ENCODE results near the gene MAGED2. TPM values are rescaled to one million over a fixed set of nuclear protein-coding genes. Genes with fewer than 3 reads are reported as not detected.

MAGED2 gene
- total and polyA plus RNA-seq, 2 experiments from 2014 or later: 253 to 274 TPM

- H3K4me2 ChIP-seq (ENCODE audit: unreplicated experiment): no peak overlapping the region
- no peaks in the 10 kb centered on the region for H3K4me1 ChIP-seq (ENCODE audit: insufficient read depth)
- no peak for DNase-seq
- TF ChIP-seq EZH2phosphoT487 (IDR thresholded peaks at IDR 0.05; ENCODE audit: insufficient read depth, low read depth) (no peak), EZH2 (IDR thresholded peaks at IDR 0.05; ENCODE audit: insufficient read depth, poor library complexity, severe bottlenecking) (no peak)
- H2AFZ ChIP-seq: no peak overlapping the region
- in situ Hi-C loops (cut with MboI): no loop called here
- no peaks in the 10 kb centered on the region for H3K79me2 ChIP-seq (ENCODE audit: insufficient read depth)
- H3K36me3 ChIP-seq (ENCODE audit: low read depth): no peaks in the 10 kb centered on the region
- no peaks in the 10 kb centered on the region for H3K27me3 ChIP-seq (replicated peaks; ENCODE audit: insufficient read depth)
- no peaks in the 10 kb centered on the region for H3K9me3 ChIP-seq (ENCODE audit: low read depth)
- WGBS, 2 experiments (ENCODE audit: low coverage in 1 of 2, low lambda C conversion rate in 2 of 2, missing lambda C conversion rate in 2 of 2): 73 to 75% methylated on average over 7 of the region's 7 CpGs
- no peak overlapping the region for H3K4me3 ChIP-seq
- H3F3A ChIP-seq (ENCODE audit: insufficient read depth): peaks cover 5% of the 10 kb centered on the region; the same call in 1 of the 2 replicates
- H3K9ac ChIP-seq: no peak overlapping the region
- no peaks in the 10 kb centered on the region for H3K9me2 ChIP-seq (ENCODE audit: insufficient read depth)
- H4K20me1 ChIP-seq (ENCODE audit: insufficient read depth): no peaks in the 10 kb centered on the region
- no peak overlapping the region for H3K27ac ChIP-seq
Measured at GRCh38 chrX:54820737-54821136, 13.2 kb downstream of the MAGED2 start.

- Histone ChIP-seq H4K20me1 (ENCODE audit: insufficient read depth) (no peaks in the 10 kb centered on the region), H3K4me1 (ENCODE audit: insufficient read depth) (no peaks in the 10 kb centered on the region), H3K27ac (no peak overlapping the region), H3K4me3 (no peak overlapping the region), H3K79me2 (ENCODE audit: insufficient read depth) (no peaks in the 10 kb centered on the region), H3K9me2 (ENCODE audit: insufficient read depth) (no peaks in the 10 kb centered on the region), H3K9me3 (ENCODE audit: low read depth) (no peaks in the 10 kb centered on the region), H2AFZ (no peak overlapping the region), H3K36me3 (ENCODE audit: low read depth) (no peaks in the 10 kb centered on the region), H3K27me3 (replicated peaks; ENCODE audit: insufficient read depth) (no peaks in the 10 kb centered on the region), H3K4me2 (ENCODE audit: unreplicated experiment) (no peak overlapping the region), H3K9ac (no peak overlapping the region), H3F3A (ENCODE audit: insufficient read depth) (peaks cover 2% of the 10 kb centered on the region; the same call in 1 of the 2 replicates)
- 35% methylated on average over 2 of the region's 2 CpGs; no CpG with 5 or more reads in 1 of the 2 experiments for WGBS, 2 experiments (ENCODE audit: low coverage in 1 of 2, low lambda C conversion rate in 2 of 2, missing lambda C conversion rate in 2 of 2)
- no peak for DNase-seq
- TF ChIP-seq EZH2 (IDR thresholded peaks at IDR 0.05; ENCODE audit: insufficient read depth, poor library complexity, severe bottlenecking): no peak
- no peak for TF ChIP-seq EZH2phosphoT487 (IDR thresholded peaks at IDR 0.05; ENCODE audit: insufficient read depth, low read depth)
- in situ Hi-C loops (cut with MboI): no loop called here
Measured at GRCh38 chrX:54821310-54821709, 13.8 kb downstream of the MAGED2 start.

- Histone ChIP-seq H3K27me3 (replicated peaks; ENCODE audit: insufficient read depth) (no peaks in the 10 kb centered on the region), H4K20me1 (ENCODE audit: insufficient read depth) (no peaks in the 10 kb centered on the region), H3K9me2 (ENCODE audit: insufficient read depth) (no peaks in the 10 kb centered on the region), H3K4me2 (ENCODE audit: unreplicated experiment) (no peak overlapping the region), H3F3A (ENCODE audit: insufficient read depth) (no peaks in the 10 kb centered on the region), H3K9ac (no peak overlapping the region), H2AFZ (no peak overlapping the region), H3K79me2 (ENCODE audit: insufficient read depth) (no peaks in the 10 kb centered on the region), H3K4me1 (ENCODE audit: insufficient read depth) (no peaks in the 10 kb centered on the region), H3K4me3 (no peak overlapping the region), H3K9me3 (ENCODE audit: low read depth) (no peaks in the 10 kb centered on the region), H3K36me3 (ENCODE audit: low read depth) (no peaks in the 10 kb centered on the region), H3K27ac (no peak overlapping the region)
- in situ Hi-C loops (cut with MboI): no loop called here
- no peak for DNase-seq
- TF ChIP-seq EZH2phosphoT487 (IDR thresholded peaks at IDR 0.05; ENCODE audit: insufficient read depth, low read depth): no peak
- no peak for TF ChIP-seq EZH2 (IDR thresholded peaks at IDR 0.05; ENCODE audit: insufficient read depth, poor library complexity, severe bottlenecking)
- 59 to 74% methylated on average over 2 to 5 of the region's 5 CpGs for WGBS, 2 experiments (ENCODE audit: low coverage in 1 of 2, low lambda C conversion rate in 2 of 2, missing lambda C conversion rate in 2 of 2)
Measured at GRCh38 chrX:54824195-54824594, 16.6 kb downstream of the MAGED2 start.

GRCh38 chrX:54824722-54825121 is 17.2 kb downstream of the MAGED2 start:
- in situ Hi-C loops (cut with MboI): no loop called here
- H4K20me1 ChIP-seq (ENCODE audit: insufficient read depth): no peaks in the 10 kb centered on the region
- H3F3A ChIP-seq (ENCODE audit: insufficient read depth): no peaks in the 10 kb centered on the region
- no peak overlapping the region for H3K4me3 ChIP-seq
- DNase-seq: no peak
- no peaks in the 10 kb centered on the region for H3K9me3 ChIP-seq (ENCODE audit: low read depth)
- no peaks in the 10 kb centered on the region for H3K79me2 ChIP-seq (ENCODE audit: insufficient read depth)
- H3K27me3 ChIP-seq (replicated peaks; ENCODE audit: insufficient read depth): no peaks in the 10 kb centered on the region
- no peaks in the 10 kb centered on the region for H3K9me2 ChIP-seq (ENCODE audit: insufficient read depth)
- H3K4me2 ChIP-seq (ENCODE audit: unreplicated experiment): no peak overlapping the region
- TF ChIP-seq EZH2phosphoT487 (IDR thresholded peaks at IDR 0.05; ENCODE audit: insufficient read depth, low read depth) (no peak), EZH2 (IDR thresholded peaks at IDR 0.05; ENCODE audit: insufficient read depth, poor library complexity, severe bottlenecking) (no peak)
- no peak overlapping the region for H2AFZ ChIP-seq
- no peak overlapping the region for H3K9ac ChIP-seq
- no peak overlapping the region for H3K27ac ChIP-seq
- no peaks in the 10 kb centered on the region for H3K4me1 ChIP-seq (ENCODE audit: insufficient read depth)
- no peaks in the 10 kb centered on the region for H3K36me3 ChIP-seq (ENCODE audit: low read depth)
- WGBS, 2 experiments (ENCODE audit: low coverage in 1 of 2, low lambda C conversion rate in 2 of 2, missing lambda C conversion rate in 2 of 2): 80 to 87% methylated on average over 8 of the region's 8 CpGs

Measured in GM23248 (cell line).